Right lobe of liver (tissue), 4 donors: ENCODE data around the gene PROB1.

ENCODE experiments used
- POLR2A ChIP-seq: fragments of 450-650 bp; IDR thresholded peaks from one replicate; pipeline ENCODE4 v1.6.1; 2017; ENCODE audit warnings: antibody characterized with exemption, mild to moderate bottlenecking
- TF ChIP-seq, protein P1 (sequence below), 4 donors: fragments of 200-600 bp in 3 of 4; fragments of 450-650 bp in 1 of 4; IDR thresholded peaks; one replicate each; pipeline versions ENCODE4 v1.5.1 to v1.8.0; 2016 to 2022; ENCODE audit warnings: antibody characterized with exemption in 4 of 4, mild to moderate bottlenecking in 2 of 4
- donor health status: DM: no; HTN: no; CAD: no.
- donor health status: DM: no; HTN: no; CAD: no.
- donor health status: DM: no; HTN: yes; CAD: no.

DNA sequence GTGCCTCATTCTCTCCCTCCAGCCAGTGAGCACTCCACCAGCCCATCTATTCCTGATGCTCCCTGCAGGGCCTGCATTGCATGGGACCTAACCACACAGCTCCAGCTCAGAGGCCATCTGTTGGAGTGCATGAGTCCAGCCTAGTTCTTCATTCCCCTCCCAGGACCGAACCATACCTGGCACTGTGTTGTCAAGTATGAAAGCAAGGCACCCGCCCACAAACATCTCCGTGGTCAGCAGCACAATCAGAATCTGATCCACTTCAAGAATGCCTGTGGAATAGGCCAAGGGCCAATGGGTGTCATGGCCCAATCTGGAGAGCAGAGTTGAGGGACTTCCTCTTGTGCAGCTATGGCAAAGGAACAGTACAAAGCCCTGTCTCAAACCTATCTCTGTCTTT lies 17.7 kb downstream of the PROB1 start:
- TF ChIP-seq POLR2A = no peak
- TF ChIP-seq, protein P1, sequence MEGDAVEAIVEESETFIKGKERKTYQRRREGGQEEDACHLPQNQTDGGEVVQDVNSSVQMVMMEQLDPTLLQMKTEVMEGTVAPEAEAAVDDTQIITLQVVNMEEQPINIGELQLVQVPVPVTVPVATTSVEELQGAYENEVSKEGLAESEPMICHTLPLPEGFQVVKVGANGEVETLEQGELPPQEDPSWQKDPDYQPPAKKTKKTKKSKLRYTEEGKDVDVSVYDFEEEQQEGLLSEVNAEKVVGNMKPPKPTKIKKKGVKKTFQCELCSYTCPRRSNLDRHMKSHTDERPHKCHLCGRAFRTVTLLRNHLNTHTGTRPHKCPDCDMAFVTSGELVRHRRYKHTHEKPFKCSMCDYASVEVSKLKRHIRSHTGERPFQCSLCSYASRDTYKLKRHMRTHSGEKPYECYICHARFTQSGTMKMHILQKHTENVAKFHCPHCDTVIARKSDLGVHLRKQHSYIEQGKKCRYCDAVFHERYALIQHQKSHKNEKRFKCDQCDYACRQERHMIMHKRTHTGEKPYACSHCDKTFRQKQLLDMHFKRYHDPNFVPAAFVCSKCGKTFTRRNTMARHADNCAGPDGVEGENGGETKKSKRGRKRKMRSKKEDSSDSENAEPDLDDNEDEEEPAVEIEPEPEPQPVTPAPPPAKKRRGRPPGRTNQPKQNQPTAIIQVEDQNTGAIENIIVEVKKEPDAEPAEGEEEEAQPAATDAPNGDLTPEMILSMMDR (IDR thresholded peaks at IDR 0.05) = no peak
